Effector CD4-positive, alpha-beta T cell (primary cell): ENCODE measurements around the gene BARX2.

Source experiments
- DNase-seq: peaks from one replicate; pipeline ENCODE4 v3.0.0-alpha.2; 2020

BARX2 gene

DNA sequence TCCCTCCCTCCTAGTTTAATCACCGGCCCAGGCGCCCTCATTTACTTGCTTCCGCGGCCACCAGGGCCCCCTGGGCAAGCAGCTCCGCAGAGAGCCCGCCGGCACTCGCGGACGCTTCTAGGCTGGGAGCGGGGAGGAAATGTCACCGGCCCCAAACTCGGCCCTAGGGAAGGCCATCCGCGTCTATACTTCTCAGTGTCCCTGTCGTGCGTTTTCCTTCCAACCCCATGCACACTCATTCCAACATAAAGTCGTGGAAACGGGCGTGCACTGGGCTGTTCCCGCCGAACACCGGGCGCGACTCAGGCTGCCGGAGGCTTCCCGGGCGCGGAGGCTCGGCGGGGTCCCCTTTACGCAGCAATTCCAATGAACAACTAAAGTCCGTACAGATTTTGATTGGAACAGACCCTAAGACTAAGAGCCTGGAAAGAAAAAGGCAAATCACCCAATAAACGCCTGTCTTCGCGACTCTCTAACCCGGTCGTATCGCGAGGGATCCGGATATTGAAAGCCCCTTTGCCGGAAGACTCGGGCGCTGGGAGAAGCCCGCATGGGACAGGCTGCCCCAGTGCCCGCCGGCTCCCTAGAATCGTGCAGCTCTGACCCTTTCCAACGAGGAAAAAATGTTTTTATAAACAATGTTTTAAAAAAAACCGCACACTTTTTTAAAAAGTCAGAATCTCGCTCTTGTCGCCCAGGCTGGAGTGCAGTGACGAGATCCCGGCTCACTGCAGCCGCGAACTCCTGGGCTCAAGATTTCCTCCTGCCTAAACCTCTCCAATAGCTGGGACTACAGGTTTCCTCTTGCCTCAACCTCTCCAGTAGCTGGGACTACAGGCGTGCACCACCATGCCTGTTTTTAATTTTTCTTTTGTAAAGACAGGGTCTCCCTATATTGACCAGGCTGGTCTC lies 1.3 kb upstream of the BARX2 start:
- DNase-seq = no peak

DNA sequence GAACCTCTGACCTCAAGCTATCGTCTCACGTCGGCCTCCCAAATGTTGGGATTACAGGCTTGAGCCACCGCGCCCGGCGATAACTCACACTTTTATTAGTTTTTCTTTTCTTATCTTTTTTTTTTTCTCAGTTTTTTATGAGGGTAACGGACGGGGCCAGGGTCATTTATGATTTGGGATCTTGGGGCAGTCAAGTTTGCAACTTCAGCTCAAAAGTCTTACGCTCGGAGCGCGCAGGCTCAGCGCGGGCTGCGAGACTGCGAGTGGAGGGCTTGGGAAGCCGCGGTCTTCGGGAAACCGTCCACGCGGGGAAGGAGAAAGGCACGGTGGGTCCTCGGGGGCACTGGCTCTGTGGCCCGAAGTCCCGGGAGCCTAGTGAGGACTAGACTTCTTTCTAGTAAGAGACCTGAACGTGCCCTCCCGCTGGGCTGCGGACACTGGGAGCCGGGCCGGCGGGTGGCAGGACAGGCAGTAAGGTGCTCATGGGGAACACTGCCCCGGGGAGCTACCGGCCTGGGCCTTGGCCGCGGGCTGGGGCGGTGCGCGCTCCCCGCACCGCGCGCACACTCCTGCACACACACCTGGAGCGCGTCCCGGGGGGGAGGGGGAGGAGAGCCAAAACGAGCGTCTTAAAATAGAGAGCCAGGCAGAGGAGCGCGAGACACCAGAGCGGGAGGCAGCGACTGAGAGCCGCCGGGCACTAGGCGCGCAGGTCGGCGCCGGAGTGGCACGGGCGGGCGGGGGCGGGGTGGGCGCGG lies 476 bp upstream of the BARX2 start:
- DNase-seq = no peak

DNA sequence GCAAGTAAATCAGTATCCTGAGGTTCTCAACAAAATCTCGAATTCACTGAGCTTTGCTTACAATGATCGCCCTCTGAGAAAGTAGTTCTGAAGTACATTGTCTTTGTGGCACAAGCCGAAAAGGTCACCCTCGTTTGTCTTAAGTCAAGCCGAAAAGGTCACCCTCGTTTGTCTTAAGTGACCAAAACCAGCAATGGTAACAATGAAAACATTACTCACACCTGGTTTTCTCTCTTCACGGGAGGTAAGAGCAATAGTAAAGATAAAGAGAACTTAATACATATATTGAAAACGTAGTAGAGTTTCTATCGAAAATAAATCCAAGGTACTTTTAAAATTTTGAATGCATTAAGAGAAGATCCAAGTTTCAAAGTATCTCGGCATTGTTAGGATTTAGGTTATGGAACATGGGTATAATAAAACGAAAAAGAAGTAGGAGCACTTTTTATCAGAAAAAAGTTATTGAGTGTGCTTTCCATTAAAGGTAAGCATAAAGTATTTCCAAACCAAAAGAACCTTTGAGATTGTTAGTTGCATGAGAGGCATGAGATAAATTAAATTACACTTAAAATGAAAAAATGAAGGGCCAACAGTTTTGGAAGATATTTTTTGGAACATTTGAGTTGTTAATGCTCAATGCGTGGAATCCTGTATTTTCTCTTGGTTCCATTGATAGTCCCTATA lies 1.2 kb downstream of the BARX2 start:
- no peak for DNase-seq

DNA sequence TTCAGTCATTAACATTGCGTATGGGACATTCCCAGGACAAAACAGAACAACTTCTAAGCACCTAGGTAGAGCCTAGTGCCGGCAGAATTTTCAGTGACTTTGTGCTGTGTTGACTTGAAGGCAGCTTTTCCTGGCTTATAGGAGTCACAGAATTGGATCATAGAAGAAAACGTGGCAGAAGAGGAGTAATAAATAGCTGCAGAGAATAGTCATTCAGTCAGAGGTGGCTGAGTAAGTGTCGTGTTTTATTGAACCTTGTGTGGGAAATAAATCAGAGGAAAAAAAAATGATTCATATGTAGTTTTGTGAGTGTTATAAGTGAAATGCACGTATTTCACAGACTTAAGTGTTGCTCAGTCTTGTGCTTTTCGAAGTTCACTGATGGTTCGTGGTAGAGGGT lies 2.1 kb downstream of the BARX2 start:
- no peak for DNase-seq

DNA sequence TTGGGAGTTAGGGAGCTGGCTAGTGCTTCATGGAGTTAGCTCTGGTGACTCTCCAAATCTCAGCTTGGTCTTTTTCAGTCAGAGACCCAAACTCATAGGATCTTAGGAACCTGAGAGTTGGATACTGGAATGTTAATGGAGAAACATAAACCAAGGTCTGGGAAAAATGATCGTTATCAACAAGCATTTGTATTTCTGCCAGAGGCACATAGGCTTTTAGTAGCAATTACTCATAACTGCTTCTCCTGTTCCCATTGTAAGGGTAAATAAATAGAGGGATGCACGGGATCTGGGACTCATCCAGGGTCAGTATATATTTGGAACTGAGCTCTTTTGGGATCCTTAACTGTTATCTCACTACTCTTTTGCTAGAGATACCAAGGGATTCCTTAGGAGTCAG lies 4.8 kb downstream of the BARX2 start:
- DNase-seq = no peak

DNA sequence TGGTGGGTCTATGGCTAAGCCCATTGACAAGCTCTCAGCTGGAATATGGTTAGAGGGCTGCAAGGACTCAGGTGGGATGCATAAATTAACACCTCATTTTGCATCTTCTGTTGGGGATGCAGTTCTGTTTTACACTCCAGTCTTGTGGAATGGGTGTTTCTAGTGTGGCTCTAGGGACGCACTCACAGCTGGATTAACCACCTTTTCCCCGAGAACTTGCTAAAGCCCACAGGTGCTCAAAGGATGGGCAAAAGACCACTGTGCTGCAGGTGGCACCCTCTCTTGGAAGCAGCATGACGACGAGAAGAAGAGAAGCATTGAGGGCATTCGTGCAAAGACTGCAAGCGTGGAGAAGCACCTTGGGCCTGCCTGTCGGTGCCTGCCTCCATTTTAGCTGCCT lies 6.9 kb downstream of the BARX2 start:
- DNase-seq = no peak

DNA sequence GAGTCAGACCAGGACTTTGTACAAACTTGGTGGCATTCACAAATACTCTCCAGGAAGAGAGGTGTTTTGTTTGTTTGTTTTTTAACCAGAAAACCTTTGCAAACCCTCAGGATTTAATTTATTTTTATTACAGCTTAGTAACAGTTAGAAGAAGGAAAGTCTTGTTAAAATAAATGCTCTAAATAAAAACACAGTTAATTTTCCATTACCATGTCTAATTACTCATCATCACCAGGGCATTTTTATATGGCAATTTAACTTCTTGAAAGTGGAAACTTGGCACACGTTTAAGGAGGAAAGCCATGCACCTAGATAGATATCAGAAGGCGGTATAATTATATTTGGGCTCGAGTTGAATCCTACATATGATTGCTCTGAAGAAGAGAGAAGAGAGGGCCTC lies 7.4 kb downstream of the BARX2 start:
- no peak for DNase-seq

DNA sequence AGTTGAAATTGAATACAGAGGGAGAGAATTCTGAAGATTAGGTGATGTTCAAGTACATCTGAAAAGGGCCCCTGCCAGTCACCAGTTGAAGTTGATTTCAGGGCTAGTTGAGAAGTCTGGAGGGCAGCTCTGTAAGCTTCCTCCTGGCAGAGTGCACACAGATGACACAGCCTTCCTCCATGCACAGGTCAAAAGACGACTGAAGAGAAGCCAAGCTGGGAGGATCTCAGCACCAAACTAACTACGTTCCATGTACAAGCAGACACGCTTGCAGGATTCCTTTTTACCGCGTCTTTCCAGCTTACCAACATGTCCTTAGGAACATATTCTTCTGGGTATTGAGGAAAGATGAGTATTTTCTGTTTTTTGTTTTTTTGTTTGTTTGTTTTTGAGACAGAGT lies 7.9 kb downstream of the BARX2 start:
- DNase-seq = no peak

DNA sequence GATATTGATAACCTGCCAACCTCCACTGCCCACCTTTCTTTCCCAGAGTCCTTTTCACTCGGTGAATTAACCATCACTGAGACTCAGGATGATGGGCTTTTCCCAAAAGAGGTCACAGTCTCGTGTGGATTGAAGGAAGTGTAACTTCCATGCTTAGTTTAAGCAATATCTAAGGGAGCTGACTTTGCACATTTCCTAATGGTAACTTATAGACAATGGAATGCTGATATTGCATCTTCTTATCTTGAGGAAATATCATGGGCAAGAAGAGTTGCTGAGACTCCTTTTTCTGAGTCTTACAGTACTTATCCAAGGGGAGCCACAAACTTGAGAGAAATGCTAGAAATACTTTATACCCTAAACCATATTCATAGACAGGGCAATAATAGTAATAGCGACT lies 8.8 kb downstream of the BARX2 start:
- DNase-seq = no peak

DNA sequence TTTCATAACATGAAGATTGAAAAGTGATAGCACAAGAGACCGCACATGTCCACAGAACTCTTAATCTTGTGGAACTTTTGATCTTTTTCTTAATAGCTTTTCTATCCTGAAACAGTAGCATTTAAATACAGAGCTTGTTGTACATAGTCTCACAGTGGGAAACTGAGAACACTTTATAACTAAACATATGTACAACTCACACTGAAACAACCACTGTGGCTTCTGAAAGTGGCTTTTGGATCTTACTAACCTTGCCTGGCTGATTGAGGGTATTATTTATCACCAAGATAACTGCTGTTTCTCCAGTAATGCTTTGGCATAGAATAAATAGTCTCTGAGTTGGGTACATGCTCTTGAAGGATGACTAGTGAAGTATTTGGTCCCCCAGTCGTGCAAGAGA lies 10.2 kb downstream of the BARX2 start:
- no peak for DNase-seq

DNA sequence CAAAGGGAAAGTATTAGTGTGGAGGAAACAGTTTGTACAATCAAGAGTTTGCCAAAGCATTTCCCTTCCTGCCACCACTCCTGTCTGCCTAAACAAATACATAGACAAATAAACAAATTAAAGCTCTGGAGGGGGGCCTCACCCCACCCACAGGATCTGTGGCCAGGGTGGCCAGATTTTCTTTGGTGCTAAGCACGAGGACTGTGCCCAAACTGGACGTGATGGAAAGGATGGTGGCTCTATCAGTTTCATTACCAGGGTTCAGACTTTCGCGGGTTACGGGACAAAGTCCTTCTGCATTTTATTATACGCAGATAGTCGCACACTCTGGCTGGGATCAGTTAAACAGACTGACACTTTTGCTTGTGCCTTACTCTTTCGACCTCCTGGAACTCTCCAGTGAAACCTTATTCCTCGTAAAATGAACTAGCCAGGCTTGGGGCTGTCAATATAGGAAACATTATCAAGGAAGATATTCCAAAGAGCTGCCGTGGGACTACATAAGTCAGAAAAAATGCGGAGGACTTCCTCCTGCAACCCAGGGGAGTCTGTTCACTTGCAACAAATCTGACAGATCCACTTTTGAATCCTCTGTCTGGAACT lies 11.2 kb downstream of the BARX2 start:
- no peak for DNase-seq

DNA sequence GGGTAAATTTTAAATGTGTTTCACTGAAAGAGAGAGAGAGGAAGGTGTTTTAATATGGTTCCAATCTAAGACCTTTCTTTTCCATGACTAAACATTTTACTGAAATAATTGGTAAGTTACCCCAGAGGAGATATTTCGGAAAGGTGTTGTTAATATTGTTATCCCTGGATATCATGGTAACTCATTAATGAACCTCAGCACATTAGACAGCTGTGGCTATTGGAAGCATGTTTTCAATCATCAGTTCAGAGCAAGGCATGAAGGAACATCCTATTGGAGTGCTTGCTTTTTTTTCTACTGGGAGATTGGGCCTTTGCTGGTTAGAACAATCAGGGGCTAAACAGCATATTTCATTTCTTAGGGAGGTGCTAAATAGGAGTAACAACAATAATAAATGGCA lies 11.8 kb downstream of the BARX2 start:
- no peak for DNase-seq

DNA sequence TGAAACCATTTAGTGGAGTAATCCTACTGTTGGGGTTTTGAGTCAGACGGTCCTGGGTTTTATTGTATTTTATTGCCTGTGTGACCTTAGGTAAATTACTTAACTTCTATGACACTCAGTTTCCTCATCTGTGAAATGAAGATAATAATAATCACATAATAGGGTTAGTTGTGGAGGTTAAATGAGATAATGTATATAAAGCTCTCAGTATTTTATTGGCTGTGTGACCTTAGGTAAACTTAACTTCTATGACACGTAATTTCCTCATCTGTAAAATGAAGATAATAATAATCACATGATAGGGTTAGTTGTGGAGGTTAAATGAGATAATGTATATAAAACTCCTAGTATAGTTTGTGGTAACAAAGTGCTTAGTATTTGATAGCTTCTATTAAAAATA lies 13.2 kb downstream of the BARX2 start:
- no peak for DNase-seq

DNA sequence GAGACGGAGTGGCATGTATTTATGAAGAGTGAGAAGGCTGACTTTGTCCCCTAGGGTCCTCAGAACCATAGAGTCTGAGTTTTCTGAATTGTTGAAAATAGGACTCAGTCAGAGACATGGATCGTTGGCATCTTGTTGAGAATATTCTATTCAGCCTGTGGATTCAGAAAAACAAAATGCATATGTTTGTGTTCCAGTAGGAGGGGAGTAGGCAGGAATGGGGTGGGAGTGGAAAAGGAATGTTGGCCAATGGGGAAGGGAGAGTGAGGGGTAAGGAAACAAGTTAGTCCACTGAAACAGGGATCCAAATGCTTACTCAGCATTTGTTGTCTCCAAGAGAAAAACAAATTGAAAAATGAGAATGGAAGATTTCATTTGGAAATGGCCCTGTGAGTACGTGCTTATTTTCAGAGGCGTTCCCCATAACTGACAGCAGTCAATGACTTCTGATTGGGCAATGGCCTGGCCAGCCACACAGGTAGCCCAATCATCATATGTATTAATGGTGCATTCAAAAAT lies 14.7 kb downstream of the BARX2 start:
- DNase-seq = no peak

DNA sequence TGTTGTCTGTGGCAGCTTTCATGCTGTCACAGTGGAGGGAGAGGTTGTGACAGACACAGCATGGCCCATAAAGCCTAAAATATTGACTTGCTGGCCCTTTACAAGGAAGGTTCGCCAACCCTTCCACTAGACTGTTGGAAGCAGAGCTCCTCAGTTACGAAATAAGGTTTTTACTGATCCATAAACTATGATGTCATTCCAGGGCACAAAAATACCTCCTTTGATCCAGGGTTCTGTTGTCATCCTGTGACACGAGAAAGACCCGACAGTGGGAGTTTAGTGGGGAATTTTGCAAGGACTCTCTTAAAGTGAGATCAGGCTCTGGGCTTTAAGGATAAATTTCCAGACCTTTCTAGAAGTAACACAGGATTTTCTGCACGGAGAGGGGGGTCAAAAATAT lies 15.7 kb downstream of the BARX2 start:
- DNase-seq = no peak

DNA sequence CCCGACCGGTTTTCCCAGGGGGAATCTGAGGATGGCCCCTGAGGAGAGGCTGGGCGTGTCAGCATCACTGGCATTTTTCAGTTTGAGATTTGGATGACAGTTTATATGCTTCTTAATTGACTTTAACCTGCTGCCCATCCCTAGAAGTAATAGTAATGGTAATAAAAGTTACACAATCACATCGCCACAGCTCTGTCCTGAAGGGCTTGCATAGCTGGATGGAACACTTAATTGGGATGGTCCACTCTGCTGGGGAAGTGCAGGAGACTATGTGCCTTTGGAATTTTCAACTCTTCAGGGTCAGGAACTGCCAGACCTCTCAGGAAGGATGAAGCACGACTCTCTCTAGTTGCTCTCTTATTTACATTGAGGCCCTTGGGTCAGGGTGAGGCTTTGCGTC lies 16.2 kb downstream of the BARX2 start:
- DNase-seq = no peak

DNA sequence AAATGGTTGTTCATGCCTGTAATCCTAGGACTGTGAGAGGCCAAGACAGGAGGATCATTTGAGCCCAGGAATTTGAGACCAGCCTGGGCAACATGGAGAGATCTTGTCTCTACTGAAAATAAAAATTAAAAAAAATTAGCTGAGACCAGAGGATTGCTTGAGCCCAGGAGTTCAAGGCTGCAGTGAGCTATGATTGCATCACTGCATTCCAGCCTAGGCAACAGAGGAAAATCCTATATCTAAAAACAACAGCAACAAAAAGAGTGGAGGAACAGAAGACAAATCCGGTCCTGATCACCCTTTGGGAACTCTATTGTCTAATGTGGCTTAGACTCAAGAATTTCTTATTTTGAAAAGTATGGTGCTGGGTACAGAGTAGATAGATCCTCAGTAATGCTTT lies 17.3 kb downstream of the BARX2 start:
- no peak for DNase-seq

DNA sequence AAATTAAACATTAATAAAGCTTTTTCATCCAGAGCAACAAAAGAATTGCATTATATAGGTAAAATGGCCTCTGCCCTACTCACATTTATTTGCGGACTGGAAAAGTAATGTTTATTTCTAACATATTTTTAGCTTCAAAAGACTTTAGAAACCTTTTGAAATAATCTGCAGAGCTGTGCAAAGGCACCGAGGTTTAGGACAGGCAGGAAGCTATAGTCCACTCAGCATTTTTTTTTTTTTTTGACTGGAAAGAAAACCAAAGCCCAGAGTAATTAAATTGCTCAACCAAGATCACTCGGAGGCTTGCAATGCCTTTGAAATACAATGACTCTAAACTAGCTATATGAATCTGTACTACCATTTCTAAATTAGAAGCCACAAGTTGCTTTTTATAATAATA lies 19.1 kb downstream of the BARX2 start:
- no peak for DNase-seq

DNA sequence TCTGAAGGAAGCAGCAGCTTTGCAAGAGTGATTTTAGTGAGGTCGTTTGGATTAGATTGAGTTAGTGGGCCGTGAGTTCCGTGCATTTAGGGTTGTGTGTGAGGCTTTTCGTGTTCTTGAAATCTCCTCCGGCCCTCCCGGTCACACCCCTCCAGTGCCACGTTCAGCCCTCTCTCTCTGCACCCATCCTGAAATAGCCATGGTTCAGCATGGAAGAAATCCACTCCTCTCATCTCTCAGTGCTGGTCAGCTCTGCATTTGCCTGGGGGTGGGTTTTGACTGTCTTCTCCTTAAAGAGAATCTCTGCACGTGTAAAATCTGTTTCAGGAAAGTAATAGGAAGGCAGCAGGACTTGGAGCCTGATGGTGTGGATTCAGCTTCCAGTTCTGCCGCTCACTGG lies 19.8 kb downstream of the BARX2 start:
- DNase-seq = no peak

DNA sequence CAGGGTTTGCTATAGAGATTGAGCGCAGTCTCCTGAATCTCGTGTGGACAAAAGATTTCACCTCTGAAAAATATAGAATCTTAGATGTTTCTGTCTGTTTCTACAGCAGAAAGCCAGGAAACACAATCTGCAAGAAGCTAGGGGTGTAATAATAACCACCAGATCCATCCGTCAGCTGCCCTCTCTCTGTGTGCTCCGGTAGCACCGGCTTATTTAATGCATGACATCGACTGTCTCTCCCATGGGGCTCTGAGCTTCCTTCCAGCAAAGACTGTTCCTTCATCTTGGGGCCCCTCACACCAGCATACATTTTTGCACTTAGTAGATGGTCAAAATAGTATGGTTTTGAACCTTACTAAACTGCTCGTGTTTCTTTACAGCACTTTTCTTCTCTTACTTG lies 20.2 kb downstream of the BARX2 start:
- DNase-seq = no peak

DNA sequence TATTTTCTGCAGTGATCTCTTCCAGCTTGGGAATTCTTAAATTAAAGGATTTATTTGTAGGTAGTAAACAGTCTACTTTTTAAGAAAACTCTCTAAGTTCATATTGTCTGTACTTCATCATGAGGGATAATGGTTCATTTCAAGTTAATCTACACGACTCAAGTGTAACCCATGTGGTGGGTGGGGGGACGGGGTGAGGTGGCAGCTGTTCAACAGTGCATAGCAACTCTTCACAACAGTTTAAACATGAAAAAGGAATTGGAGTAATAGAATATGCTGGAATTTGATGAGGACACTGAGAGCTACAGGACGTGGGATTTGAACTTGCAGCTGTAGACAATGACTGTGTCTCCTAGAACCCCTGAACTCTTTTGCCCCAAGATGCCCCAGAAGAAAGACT lies 20.8 kb downstream of the BARX2 start:
- no peak for DNase-seq

DNA sequence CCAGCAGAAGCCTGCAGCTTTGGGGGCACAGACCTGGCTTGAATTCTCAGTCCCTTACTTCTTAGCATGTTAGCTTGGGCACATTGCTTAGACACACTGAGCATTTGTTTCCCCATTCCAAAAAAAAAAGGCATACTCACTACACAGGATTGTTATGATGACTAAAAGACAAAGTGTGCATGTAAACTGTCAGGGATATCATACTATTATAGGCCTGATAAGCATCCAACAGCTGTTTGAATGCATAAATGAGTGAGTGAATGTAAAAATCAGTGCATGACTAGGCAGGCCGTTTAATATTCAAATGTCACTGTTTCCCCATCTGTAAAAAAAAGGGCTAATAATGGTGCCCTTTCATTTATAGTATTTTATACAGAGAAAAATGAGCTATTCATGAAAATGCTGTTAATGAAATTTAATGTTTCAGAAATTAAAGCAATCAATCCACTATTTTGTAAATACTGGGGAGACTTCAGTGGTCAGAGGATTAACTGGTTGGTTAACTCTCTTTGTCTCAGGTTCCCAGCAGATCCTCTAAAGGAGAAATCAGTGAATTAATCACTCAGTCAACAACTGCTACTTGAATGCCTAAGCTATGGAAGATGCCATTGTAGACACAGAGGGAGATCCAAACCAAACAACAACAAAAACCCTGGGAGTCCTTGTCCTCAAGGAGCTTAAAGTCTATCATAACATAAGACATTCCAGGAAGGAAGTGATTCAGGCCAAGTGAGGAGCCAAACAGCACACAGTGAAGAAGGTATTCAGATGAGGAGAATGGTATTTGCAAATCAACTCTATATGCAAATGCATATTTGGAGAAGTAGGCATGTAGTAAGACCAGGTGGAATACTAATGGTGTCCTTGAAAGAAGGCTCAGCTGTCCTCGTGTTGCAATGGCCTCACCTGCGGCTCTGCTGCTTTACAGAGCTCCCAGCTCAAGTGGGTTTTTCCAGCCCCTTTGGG lies 26.8 kb downstream of the BARX2 start:
- no peak for DNase-seq
